HepG2 (cell line): ENCODE results near the gene DCST2. TPM values are rescaled to one million over a fixed set of nuclear protein-coding genes. Genes with fewer than 3 reads are reported as not detected.

Source experiments
- CCDC6 ChIP-seq: sonication (generic); formaldehyde crosslinking; IDR thresholded peaks from 2 replicates; pipeline ENCODE4 v1.8.1; 2022; ENCODE audit warnings: mild to moderate bottlenecking, missing genetic modification reagents, moderate library complexity
- E2F5 ChIP-seq: sonication (generic); formaldehyde crosslinking; conservative IDR thresholded peaks from 2 replicates; pipeline ENCODE4 v1.4.0; 2020; ENCODE audit warnings: missing genetic modification reagents
- ELF3 ChIP-seq: IDR thresholded peaks from 2 replicates; pipeline ENCODE4 v1.6.1; 2016; ENCODE audit warnings: missing genetic modification reagents, missing compliant biosample characterization
- GABPB1 ChIP-seq: IDR thresholded peaks from 2 replicates; pipeline ENCODE4 v1.6.1; 2016; ENCODE audit warnings: mild to moderate bottlenecking, missing genetic modification reagents, moderate library complexity, missing compliant biosample characterization
- GLI4 ChIP-seq: sonication (generic); formaldehyde crosslinking; IDR thresholded peaks from 2 replicates; pipeline ENCODE4 v1.5.1; 2020; ENCODE audit warnings: missing genetic modification reagents, mild to moderate bottlenecking, moderate library complexity, borderline replicate concordance
- PAXIP1 ChIP-seq: sonication (generic); formaldehyde crosslinking; conservative IDR thresholded peaks from 2 replicates; pipeline ENCODE4 v1.4.0; 2020; ENCODE audit warnings: mild to moderate bottlenecking, missing genetic modification reagents, moderate library complexity
- RFX3 ChIP-seq: IDR thresholded peaks from 2 replicates; pipeline ENCODE4 v1.6.1; 2016; ENCODE audit warnings: missing biosample characterization, missing genetic modification reagents
- SAP130 ChIP-seq: IDR thresholded peaks from 2 replicates; pipeline ENCODE4 v1.6.1; 2016; ENCODE audit warnings: low read depth
- TBP ChIP-seq: sonication (generic); formaldehyde crosslinking; IDR thresholded peaks from 2 replicates; pipeline ENCODE4 v1.5.0; 2020; ENCODE audit warnings: missing genetic modification reagents
- ZFP82 ChIP-seq: sonication (generic); formaldehyde crosslinking; IDR thresholded peaks from 2 replicates; pipeline ENCODE4 v1.5.1; 2020; ENCODE audit warnings: mild to moderate bottlenecking, missing genetic modification reagents, borderline replicate concordance
- ZNF138 ChIP-seq: sonication (generic); formaldehyde crosslinking; IDR thresholded peaks from 2 replicates; pipeline ENCODE4 v1.5.0; 2020; ENCODE audit warnings: mild to moderate bottlenecking, low read depth, missing genetic modification reagents
- ZNF205 ChIP-seq: IDR thresholded peaks from 2 replicates; pipeline ENCODE4 v1.6.1; 2018; ENCODE audit warnings: missing biosample characterization, missing genetic modification reagents
- ZNF407 ChIP-seq: sonication (generic); formaldehyde crosslinking; IDR thresholded peaks from one replicate; pipeline ENCODE4 v1.5.1; 2020; ENCODE audit warnings: mild to moderate bottlenecking, missing genetic modification reagents; ENCODE audit errors: not compliant biosample characterization
- ZNF7 ChIP-seq: IDR thresholded peaks from 2 replicates; pipeline ENCODE4 v1.6.1; 2016; ENCODE audit warnings: missing biosample characterization, missing genetic modification reagents
- ZNF720 ChIP-seq: sonication (generic); formaldehyde crosslinking; IDR thresholded peaks from 2 replicates; pipeline ENCODE4 v1.4.0; 2020; ENCODE audit warnings: missing genetic modification reagents
- ZSCAN12 ChIP-seq: sonication (generic); formaldehyde crosslinking; IDR thresholded peaks from 2 replicates; pipeline ENCODE4 v1.9.0; 2021; ENCODE audit warnings: mild to moderate bottlenecking, missing genetic modification reagents
- polyA plus RNA-seq, 8 experiments: library from polyadenylated mRNA; depleted of rRNA in 3 of 8; stranded (reverse) in 7 of 8; unstranded in 1 of 8; fragments of >200 nt; fragmentation: Illumina TruSeq in 4 of 8; extraction: Trizol in 4 of 8; gene quantifications; 2 replicates each; pipeline versions ENCODE4 v1.2.1 to v1.2.3, GENCODE V29; 2011 to 2016; ENCODE audit warnings: low read depth in 4 of 8, missing spikeins in 1 of 8, mixed read lengths in 1 of 8; ENCODE audit not compliant: insufficient read depth in 1 of 8
- total RNA-seq, 5 experiments: library from RNA; depleted of rRNA; stranded (reverse); fragments of >200 nt; fragmentation: Illumina TruSeq; extraction: Trizol; gene quantifications; 2 replicates each; pipeline ENCODE4 v1.2.3, GENCODE V29; 2016; ENCODE audit warnings: low read depth in 1 of 5

Gene DCST2
- total and polyA plus RNA-seq, 2 of the 13 experiments (the other 11 are each of a cell fraction or from before 2014, with no cell fraction given): 0.74 TPM; not detected in 1

GRCh38 chr1:155050560-155051341, 17.2 kb upstream of the DCST2 start, which contains the start of gene ADAM15 (continued):
- TF ChIP-seq PAXIP1 (CRISPR knock-in tag) (peak; percentile 42; the same call in 1 of the 2 replicates), RFX3 (no peak), ZNF205 (CRISPR knock-in tag) (no peak), GLI4 (CRISPR knock-in tag) (no peak; the same call in 1 of the 2 replicates), ZSCAN12 (no peak), ZFP82 (CRISPR knock-in tag) (no peak; the same call in 1 of the 2 replicates), TBP (CRISPR knock-in tag) (no peak), ZNF138 (CRISPR knock-in tag) (peak; percentile 53; the same call in 1 of the 2 replicates), ZNF407 (peak; percentile 82), GABPB1 (CRISPR knock-in tag) (peak; percentile 89), ZNF720 (CRISPR knock-in tag) (no peak), ZNF7 (CRISPR knock-in tag) (no peak), E2F5 (CRISPR knock-in tag) (peak; percentile 94), SAP130 (CRISPR knock-in tag) (peak; percentile 79), ELF3 (CRISPR knock-in tag) (peak; percentile 72), CCDC6 (peak; percentile 81)
